HCT116 (cell line): ENCODE results near the gene FNDC4. TPM values are rescaled to one million over a fixed set of nuclear protein-coding genes. Genes with fewer than 3 reads are reported as not detected.

Experiments used
- ATAC-seq: fragments of 200-7000 bp; cut with Tn5 transposase; 2 replicates; pipeline ENCODE4 v1.9.1; 2020; ENCODE audit warnings: mild to moderate bottlenecking, moderate library complexity
- BruUV-seq: library from RNA; stranded (reverse); fragments of 400-500 nt; replicated peaks from 2 replicates; lab custom pipeline; 2021; lab: Mats Ljungman, UMichigan
- CTCF ChIA-PET: fragments of 300-600 bp; sonication (Branson Sonifier 250); formaldehyde crosslinking; loops from one replicate; lab custom pipeline; 2021; ENCODE audit warnings: antibody characterized with exemption; lab: Charles Lee
- POLR2A ChIA-PET: fragments of 300-600, 350-600 bp; sonication (Branson Sonifier 250); formaldehyde crosslinking; loops from one replicate; lab custom pipeline; 2021; ENCODE audit warnings: antibody characterized with exemption; lab: Charles Lee
- RAD21 ChIA-PET, 2 experiments: fragments of 300-600 bp; sonication (Branson Sonifier 250); formaldehyde crosslinking; loops; one replicate each; lab custom pipeline; 2023; ENCODE audit warnings: low total read pairs in 2 of 2; ENCODE audit not compliant: uncharacterized antibody in 2 of 2, unreplicated experiment in 2 of 2, low non-redundant PET in 1 of 2; lab: Charles Lee
- DNase-seq: peaks from one replicate; pipeline ENCODE4 v3.0.0-alpha.2; 2010; ENCODE audit warnings: low read depth, low spot score
- H2AFZ ChIP-seq: fragments of 200-600 bp; shearing (Covaris generic), sonication (generic); 2 replicates; pipeline ENCODE4 v1.6.1; 2017; ENCODE audit warnings: low read depth, mixed run types, mixed read lengths, antibody characterized with exemption, low read length; ENCODE audit not compliant: poor library complexity, severe bottlenecking
- H3K27ac ChIP-seq: 2 replicates; pipeline ENCODE4 v1.5.1; 2012; ENCODE audit warnings: low read depth, low read length
- H3K27me3 ChIP-seq: fragments of 200-600 bp; sonication (generic); 2 replicates; pipeline ENCODE4 v1.6.1; 2016; ENCODE audit warnings: mixed run types, low read length, mixed read lengths; ENCODE audit not compliant: insufficient read depth
- H3K36me3 ChIP-seq, 2 experiments: fragments of 200-500 bp in 1 of 2; fragments of 200-600 bp in 1 of 2; sonication (Bioruptor generic) in 1 of 2; sonication (generic) in 1 of 2; 2 replicates each; pipeline versions ENCODE4 v1.5.1 to v1.6.1; 2014 to 2016; ENCODE audit warnings: low read length in 2 of 2, inconsistent platforms in 1 of 2, mixed read lengths in 1 of 2, mixed run types in 1 of 2; ENCODE audit not compliant: insufficient read depth in 2 of 2, control insufficient read depth in 1 of 2
- H3K4me1 ChIP-seq, 2 experiments: fragments of 200-600 bp in 1 of 2; sonication (generic) in 1 of 2; 2 replicates each; pipeline versions ENCODE4 v1.5.1 to v1.6.1; 2012 to 2017; ENCODE audit warnings: low read length in 2 of 2, inconsistent platforms in 1 of 2, mild to moderate bottlenecking in 1 of 2, mixed read lengths in 1 of 2, mixed run types in 1 of 2, moderate library complexity in 1 of 2; ENCODE audit not compliant: insufficient read depth in 2 of 2, control insufficient read depth in 1 of 2
- H3K4me2 ChIP-seq: fragments of 200-600 bp; sonication (generic); 2 replicates; pipeline ENCODE4 v1.6.1; 2017; ENCODE audit warnings: mixed run types, low read length, mixed read lengths
- H3K4me3 ChIP-seq, 2 experiments: fragments of 200-600 bp in 1 of 2; sonication (generic) in 1 of 2; replicated peaks in 1 of 2; 2 replicates each; pipeline ENCODE4 v1.5.1; 2011 to 2016; ENCODE audit warnings: low read length in 2 of 2, control low read depth in 1 of 2, low read depth in 1 of 2, mild to moderate bottlenecking in 1 of 2, mixed read lengths in 1 of 2, mixed run types in 1 of 2
- H3K79me2 ChIP-seq: fragments of 200-600 bp; sonication (generic); 2 replicates; pipeline ENCODE4 v1.6.1; 2017; ENCODE audit warnings: mild to moderate bottlenecking, mixed run types, low read length, moderate library complexity, mixed read lengths; ENCODE audit not compliant: insufficient read depth
- H3K9ac ChIP-seq: fragments of 200-600 bp; sonication (generic); 2 replicates; pipeline ENCODE4 v1.6.1; 2016; ENCODE audit warnings: low read length, mixed read lengths
- H3K9me2 ChIP-seq: fragments of 200-600 bp; sonication (generic), shearing (Covaris generic); 2 replicates; pipeline ENCODE4 v1.6.1; 2017; ENCODE audit warnings: mixed run types, mild to moderate bottlenecking, moderate library complexity; ENCODE audit not compliant: insufficient read depth
- H3K9me3 ChIP-seq, 2 experiments: fragments of 200-500 bp in 1 of 2; fragments of 200-600 bp in 1 of 2; sonication (Bioruptor generic) in 1 of 2; sonication (generic) in 1 of 2; 2 replicates each; pipeline ENCODE4 v1.6.1; 2014 to 2017; ENCODE audit warnings: low read length in 2 of 2, mixed read lengths in 2 of 2, inconsistent platforms in 1 of 2, low read depth in 1 of 2, mild to moderate bottlenecking in 1 of 2, mixed run types in 1 of 2, moderate library complexity in 1 of 2; ENCODE audit not compliant: control insufficient read depth in 1 of 2, insufficient read depth in 1 of 2
- H4K20me1 ChIP-seq: fragments of 200-600 bp; sonication (generic), shearing (Covaris generic); 2 replicates; pipeline ENCODE4 v1.6.1; 2017; ENCODE audit warnings: mixed run types, mild to moderate bottlenecking, moderate library complexity; ENCODE audit not compliant: insufficient read depth
- CEBPB ChIP-seq: IDR thresholded peaks from 2 replicates; pipeline ENCODE4 v1.6.1; 2012; ENCODE audit warnings: low read depth
- ELF1 ChIP-seq: IDR thresholded peaks from 2 replicates; pipeline ENCODE4 v1.6.1; 2012; ENCODE audit warnings: low read depth, borderline replicate concordance
- EZH2 ChIP-seq: fragments of 200-600 bp; sonication (generic); IDR thresholded peaks from 2 replicates; pipeline ENCODE4 v1.6.1; 2017; ENCODE audit warnings: antibody characterized with exemption, mixed run types
- EZH2phosphoT487 ChIP-seq: fragments of 200-600 bp; IDR thresholded peaks from 2 replicates; pipeline ENCODE4 v1.6.1; 2018; ENCODE audit warnings: antibody characterized with exemption, borderline replicate concordance
- JUND ChIP-seq: IDR thresholded peaks from 2 replicates; pipeline ENCODE4 v1.6.1; 2012
- POLR2A ChIP-seq: IDR thresholded peaks from 2 replicates; pipeline ENCODE4 v1.7.0; 2011; ENCODE audit warnings: borderline replicate concordance; ENCODE audit not compliant: insufficient read depth, insufficient read length; ENCODE audit errors: extremely low read depth
- SP1 ChIP-seq: IDR thresholded peaks from 2 replicates; pipeline ENCODE4 v1.6.1; 2012; ENCODE audit warnings: low read depth
- SRF ChIP-seq: IDR thresholded peaks from 2 replicates; pipeline ENCODE4 v1.6.1; 2012; ENCODE audit warnings: low read depth
- TCF7L2 ChIP-seq: IDR thresholded peaks from 2 replicates; pipeline ENCODE4 v1.7.0; 2011; ENCODE audit warnings: borderline replicate concordance, inconsistent platforms; ENCODE audit not compliant: insufficient read depth, insufficient read length; ENCODE audit errors: extremely low read depth
- YY1 ChIP-seq: IDR thresholded peaks from 2 replicates; pipeline ENCODE4 v1.6.1; 2011; ENCODE audit warnings: low read length, low read depth, moderate library complexity, mild to moderate bottlenecking; ENCODE audit not compliant: insufficient replicate concordance; ENCODE audit errors: extremely low read depth
- intact Hi-C: fragments of 100-400 bp; cut with micrococcal nuclease; formaldehyde crosslinking; loops from 2 replicates; pipeline ENCODE4 v1.10.0; 2022
- total RNA-seq: library from RNA; stranded (reverse); gene quantifications from one replicate; pipeline ENCODE4 v1.2.1, GENCODE V29; 2021; ENCODE audit not compliant: unreplicated experiment
- TF ChIP-seq, protein P1 (sequence below): IDR thresholded peaks from 2 replicates; pipeline ENCODE4 v1.6.1; 2012; ENCODE audit warnings: low read depth
- TF ChIP-seq, protein P2 (sequence below): IDR thresholded peaks from 2 replicates; pipeline ENCODE4 v1.6.1; 2011; ENCODE audit warnings: mild to moderate bottlenecking, low read length, moderate library complexity; ENCODE audit not compliant: insufficient replicate concordance; ENCODE audit errors: extremely low read depth
- TF ChIP-seq, protein P3 (sequence below): IDR thresholded peaks from 2 replicates; pipeline ENCODE4 v1.6.1; 2012

Gene FNDC4
- total RNA-seq, 1 experiment from 2014 or later = 3.3 TPM

DNA sequence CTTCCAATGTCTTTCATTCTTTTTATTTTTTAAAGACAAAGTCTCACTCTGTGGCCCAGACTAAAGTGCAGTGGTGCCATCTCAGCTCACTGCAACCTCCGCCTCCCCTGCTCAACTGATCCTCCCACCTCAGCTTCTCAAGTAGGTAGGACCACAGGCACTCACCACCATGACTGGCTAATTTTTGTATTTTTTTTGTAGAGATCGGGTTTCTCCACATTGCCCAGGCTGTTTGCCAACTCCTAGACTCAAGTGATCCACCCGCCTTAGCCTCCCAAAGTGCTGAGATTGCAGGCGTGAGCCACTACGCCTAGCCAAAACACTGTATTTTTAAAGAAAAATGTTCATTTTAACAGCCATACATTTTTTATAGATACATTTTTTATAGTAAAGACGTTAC lies 14.3 kb upstream of the FNDC4 start:
- H2AFZ ChIP-seq = no peak overlapping the region
- RAD21 ChIA-PET = no interaction called here
- H3K4me1 ChIP-seq = peaks cover 0 to 4% of the 10 kb centered on the region in 2 experiments; a peak in 1 of 4 replicates
- H3K9ac ChIP-seq = no peak overlapping the region
- no peaks in the 10 kb centered on the region for H3K9me3 ChIP-seq
- ATAC-seq = no peak
- CTCF ChIA-PET = no interaction called here
- no peaks in the 10 kb centered on the region for H3K79me2 ChIP-seq
- no peak for TF ChIP-seq SRF
- TF ChIP-seq EZH2 = no peak
- TF ChIP-seq SP1 = no peak
- TF ChIP-seq, protein P1, sequence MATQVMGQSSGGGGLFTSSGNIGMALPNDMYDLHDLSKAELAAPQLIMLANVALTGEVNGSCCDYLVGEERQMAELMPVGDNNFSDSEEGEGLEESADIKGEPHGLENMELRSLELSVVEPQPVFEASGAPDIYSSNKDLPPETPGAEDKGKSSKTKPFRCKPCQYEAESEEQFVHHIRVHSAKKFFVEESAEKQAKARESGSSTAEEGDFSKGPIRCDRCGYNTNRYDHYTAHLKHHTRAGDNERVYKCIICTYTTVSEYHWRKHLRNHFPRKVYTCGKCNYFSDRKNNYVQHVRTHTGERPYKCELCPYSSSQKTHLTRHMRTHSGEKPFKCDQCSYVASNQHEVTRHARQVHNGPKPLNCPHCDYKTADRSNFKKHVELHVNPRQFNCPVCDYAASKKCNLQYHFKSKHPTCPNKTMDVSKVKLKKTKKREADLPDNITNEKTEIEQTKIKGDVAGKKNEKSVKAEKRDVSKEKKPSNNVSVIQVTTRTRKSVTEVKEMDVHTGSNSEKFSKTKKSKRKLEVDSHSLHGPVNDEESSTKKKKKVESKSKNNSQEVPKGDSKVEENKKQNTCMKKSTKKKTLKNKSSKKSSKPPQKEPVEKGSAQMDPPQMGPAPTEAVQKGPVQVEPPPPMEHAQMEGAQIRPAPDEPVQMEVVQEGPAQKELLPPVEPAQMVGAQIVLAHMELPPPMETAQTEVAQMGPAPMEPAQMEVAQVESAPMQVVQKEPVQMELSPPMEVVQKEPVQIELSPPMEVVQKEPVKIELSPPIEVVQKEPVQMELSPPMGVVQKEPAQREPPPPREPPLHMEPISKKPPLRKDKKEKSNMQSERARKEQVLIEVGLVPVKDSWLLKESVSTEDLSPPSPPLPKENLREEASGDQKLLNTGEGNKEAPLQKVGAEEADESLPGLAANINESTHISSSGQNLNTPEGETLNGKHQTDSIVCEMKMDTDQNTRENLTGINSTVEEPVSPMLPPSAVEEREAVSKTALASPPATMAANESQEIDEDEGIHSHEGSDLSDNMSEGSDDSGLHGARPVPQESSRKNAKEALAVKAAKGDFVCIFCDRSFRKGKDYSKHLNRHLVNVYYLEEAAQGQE = no peak
- TF ChIP-seq EZH2phosphoT487 = no peak
- no peak for TF ChIP-seq POLR2A
- no peak for TF ChIP-seq JUND
- TF ChIP-seq CEBPB = no peak
- no peak for TF ChIP-seq YY1
- TF ChIP-seq TCF7L2 = no peak
- TF ChIP-seq ELF1 = no peak
- TF ChIP-seq, protein P2, sequence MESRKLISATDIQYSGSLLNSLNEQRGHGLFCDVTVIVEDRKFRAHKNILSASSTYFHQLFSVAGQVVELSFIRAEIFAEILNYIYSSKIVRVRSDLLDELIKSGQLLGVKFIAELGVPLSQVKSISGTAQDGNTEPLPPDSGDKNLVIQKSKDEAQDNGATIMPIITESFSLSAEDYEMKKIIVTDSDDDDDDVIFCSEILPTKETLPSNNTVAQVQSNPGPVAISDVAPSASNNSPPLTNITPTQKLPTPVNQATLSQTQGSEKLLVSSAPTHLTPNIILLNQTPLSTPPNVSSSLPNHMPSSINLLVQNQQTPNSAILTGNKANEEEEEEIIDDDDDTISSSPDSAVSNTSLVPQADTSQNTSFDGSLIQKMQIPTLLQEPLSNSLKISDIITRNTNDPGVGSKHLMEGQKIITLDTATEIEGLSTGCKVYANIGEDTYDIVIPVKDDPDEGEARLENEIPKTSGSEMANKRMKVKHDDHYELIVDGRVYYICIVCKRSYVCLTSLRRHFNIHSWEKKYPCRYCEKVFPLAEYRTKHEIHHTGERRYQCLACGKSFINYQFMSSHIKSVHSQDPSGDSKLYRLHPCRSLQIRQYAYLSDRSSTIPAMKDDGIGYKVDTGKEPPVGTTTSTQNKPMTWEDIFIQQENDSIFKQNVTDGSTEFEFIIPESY = no peak
- TF ChIP-seq, protein P3, sequence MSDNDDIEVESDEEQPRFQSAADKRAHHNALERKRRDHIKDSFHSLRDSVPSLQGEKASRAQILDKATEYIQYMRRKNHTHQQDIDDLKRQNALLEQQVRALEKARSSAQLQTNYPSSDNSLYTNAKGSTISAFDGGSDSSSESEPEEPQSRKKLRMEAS = no peak
- TF ChIP-seq, all 23 proteins: peak for 0
- no peak overlapping the region for H3K4me2 ChIP-seq
- H4K20me1 ChIP-seq = no peaks in the 10 kb centered on the region
- H3K4me3 ChIP-seq = no peak overlapping the region
- no peak for DNase-seq
- BruUV-seq = no TSS peak
- H3K36me3 ChIP-seq = no peaks in the 10 kb centered on the region
- H3K27me3 ChIP-seq = no peaks in the 10 kb centered on the region
- H3K27ac ChIP-seq = no peak overlapping the region
- POLR2A ChIA-PET = no interaction called here
- no peaks in the 10 kb centered on the region for H3K9me2 ChIP-seq
- intact Hi-C loops = no loop called here
